Epidermal melanocyte (primary cell): Measurements from ENCODE around the gene STEAP3.

ENCODE experiments used
- DNase-seq: peaks from one replicate; pipeline ENCODE4 v3.0.0; 2011; ENCODE audit warnings: low spot score; ENCODE audit not compliant: insufficient read length

Gene STEAP3

DNA sequence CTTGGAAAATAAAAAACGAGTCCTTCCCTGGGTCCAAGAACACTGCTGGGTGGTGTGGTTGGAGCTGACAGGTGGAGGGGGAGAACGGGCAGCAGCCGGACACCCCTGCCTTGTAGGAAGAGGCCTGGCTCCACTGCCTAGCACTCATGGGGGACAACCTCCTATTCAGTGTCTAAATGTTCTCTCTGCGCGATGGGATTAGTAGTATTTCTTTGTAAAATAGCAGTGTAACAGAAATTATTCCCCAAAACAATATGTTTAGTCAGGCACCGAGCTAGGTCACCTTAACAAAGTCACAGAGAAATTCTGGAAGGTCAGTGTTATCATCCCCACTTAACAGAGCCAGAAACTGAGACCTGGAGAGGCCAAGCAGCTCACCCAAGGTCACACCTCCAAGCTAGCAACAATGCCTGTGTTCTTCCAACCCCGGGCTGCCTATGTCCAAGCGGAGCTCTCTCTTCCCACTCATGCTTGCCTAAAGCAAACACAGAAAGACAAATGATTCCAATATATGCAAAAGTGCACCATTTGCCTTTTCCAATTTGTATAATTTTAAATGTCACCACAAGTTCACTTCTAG lies 68.0 kb downstream of the STEAP3 start:
- no peak for DNase-seq

DNA sequence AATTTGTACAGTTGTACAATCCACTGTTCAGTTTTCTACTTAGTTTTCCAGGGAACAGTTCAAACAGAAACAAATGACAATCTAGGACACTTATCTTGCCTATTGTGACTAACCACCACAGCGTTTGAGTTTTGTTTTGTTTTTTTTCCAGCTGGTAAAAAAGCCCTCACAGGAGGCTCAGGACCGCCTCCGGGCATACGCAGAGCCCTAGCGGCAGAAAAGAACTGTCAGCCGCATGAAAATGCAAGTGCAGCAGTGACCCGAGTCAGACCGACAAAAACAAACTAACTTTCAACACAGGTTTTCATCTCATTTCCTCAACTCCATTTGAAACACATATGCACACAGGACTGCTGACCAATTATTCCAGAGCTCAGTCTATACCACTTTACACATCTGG lies 68.6 kb downstream of the STEAP3 start:
- no peak for DNase-seq

DNA sequence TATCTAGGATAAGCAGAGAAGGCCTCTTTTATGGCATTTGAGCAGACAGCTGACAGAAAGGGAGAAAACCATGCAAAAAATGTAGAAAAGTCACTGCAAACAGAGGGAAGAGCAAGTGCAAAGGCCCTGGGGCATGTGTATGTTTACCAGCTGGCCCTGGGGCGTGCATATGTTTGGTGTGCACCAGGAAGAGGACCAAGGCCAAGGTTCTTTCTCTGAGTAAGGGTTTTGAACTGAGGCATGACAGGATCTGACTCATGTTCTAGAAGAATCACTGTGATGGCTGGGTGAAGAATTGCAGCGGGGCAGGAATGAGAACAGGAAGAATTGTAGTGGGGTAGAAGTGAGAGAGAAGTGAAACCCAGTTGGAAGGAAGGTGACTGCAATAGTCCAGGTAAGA lies 69.6 kb downstream of the STEAP3 start:
- no peak for DNase-seq

GRCh38 chr2:119293900-119294299 lies 70.3 kb downstream of the STEAP3 start:
- DNase-seq: no peak

DNA sequence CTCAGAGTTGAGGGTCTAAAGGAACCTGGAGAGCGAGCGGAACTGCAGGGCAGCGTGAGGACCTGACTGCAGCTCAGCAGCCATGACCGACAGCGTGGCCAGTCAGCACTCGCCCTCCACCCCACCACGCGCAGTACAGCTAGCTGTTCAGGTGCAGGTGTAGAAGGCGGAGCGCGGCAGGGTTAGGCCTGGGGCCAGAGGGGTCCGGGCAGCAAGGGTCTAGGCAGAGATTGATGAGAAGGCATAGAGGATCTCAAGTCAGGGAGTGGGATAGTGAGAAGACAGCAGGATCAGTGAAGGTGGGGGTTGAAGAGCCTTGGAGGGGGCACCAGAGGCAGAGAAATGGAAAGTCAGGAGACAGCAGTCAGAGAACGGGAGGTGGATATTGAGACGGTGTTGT lies 71.0 kb downstream of the STEAP3 start:
- DNase-seq: no peak

DNA sequence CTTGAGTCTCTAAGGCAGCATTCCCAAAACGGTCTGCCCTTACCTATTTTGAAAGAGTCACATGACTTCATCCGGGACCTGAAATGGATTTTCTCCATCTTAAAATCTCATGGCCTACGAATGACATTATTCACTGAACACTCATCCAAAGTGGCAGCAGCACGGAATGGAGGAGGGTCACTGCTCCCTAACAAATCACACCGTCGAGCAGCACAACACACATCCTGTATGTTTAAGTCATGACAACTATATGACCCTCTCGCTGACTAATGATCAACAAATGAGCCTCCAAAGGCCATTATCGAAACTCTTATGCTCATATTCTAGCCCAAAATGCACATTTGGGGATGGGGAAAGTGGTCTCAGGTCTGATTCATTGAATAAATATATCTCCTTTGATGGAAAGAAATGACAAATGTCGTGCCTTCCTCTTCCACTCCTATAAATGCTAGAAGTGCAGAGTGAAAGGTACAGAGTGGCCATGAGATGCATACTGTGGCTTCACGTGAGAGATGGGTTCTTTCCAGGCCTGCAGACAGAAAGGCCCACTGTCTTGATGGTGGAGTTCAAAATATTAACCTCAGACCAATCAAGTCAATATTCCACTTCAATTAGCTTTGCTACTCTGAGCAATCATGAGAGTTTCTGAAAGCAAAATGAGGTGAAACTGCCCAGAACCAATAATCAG lies 72.2 kb downstream of the STEAP3 start:
- DNase-seq: no peak

- no peak for DNase-seq
These were observed 77.8 kb downstream of the STEAP3 start for GRCh38 chr2:119301413-119301812.

- no peak for DNase-seq
These were observed 81.2 kb downstream of the STEAP3 start for GRCh38 chr2:119304847-119305246.

DNA sequence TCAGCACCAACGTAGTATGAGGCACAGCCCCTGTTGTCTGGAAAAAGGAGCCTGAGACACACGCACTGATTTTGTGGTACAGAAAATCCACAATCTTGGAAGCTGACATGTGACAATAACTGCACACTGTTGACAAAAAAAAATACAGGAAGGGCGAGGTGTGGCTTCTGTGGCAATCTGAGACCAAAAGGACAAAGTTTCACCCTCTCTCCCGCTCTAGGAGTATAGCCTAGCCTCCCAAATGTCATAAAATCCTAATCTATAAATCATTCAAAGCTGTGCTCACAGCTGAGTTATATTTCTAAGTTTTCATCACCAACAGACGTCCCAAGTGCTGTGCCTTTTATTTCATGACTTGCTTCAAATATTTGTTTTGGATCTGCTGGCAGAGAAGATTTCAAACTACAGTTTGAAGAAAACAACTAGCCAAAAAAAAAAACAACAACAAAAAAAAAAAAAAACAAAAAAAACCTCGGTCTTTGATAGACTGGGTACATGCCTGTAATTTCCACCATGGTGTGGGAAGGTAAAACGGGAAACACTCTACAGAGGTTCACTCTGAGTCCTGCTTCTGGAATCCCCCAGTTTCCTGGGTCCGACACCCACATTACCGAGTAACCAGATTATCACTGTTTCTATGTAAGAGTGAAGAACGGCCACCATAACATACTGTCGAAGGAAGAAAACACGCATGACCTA lies 82.0 kb downstream of the STEAP3 start:
- no peak for DNase-seq

DNA sequence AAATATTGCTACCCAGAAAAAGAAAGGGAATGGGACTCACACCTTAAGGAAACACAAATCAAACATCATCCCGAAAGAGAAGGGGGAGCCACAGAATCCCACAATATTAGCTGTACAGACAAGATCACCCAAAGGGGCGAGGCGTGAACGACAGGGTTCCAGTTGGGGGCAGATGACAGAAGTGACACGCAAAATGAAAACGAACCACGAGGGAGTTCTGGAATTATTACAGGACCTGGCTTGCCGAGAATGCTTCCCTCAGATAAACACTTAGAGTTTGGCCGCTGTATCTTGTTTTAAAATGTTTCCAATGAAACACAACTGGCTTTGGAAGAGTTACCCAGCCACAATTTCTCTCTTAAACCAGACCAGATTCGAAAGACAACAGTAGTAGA lies 82.6 kb downstream of the STEAP3 start:
- DNase-seq: no peak

GRCh38 chr2:119307419-119308140 lies 83.9 kb downstream of the STEAP3 start:
- DNase-seq: no peak

GRCh38 chr2:119308793-119309330 lies 85.2 kb downstream of the STEAP3 start:
- no peak for DNase-seq

- no peak for DNase-seq
These were observed 87.7 kb downstream of the STEAP3 start for GRCh38 chr2:119311371-119311770.

- no peak for DNase-seq
These were observed 88.2 kb downstream of the STEAP3 start for GRCh38 chr2:119311831-119312230.
